Activated T-cell treated with anti-CD3 and anti-CD28 coated beads for 1 hour (primary cell): ENCODE results near the gene SPDYE4.

Experiments used
- DNase-seq: peaks from one replicate; pipeline ENCODE4 v3.0.0-alpha.2; 2020; ENCODE audit warnings: low read depth

Gene SPDYE4

GRCh38 chr17:8711291-8711690 is 47.1 kb downstream of the SPDYE4 start:
- no peak for DNase-seq

- DNase-seq, result no peak
Observed at GRCh38 chr17:8710813-8711212, 47.5 kb downstream of the SPDYE4 start.

- no peak for DNase-seq
Observed at GRCh38 chr17:8709006-8709405, 49.3 kb downstream of the SPDYE4 start.

GRCh38 chr17:8708025-8708461 is 50.3 kb downstream of the SPDYE4 start:
- DNase-seq, result no peak

GRCh38 chr17:8707332-8708024 is 50.9 kb downstream of the SPDYE4 start:
- no peak for DNase-seq

- no peak for DNase-seq
Observed at GRCh38 chr17:8706431-8706830, 51.9 kb downstream of the SPDYE4 start.

- no peak for DNase-seq
Observed at GRCh38 chr17:8705427-8705826, 52.9 kb downstream of the SPDYE4 start.

GRCh38 chr17:8703001-8703400 is 55.3 kb downstream of the SPDYE4 start:
- DNase-seq, result no peak

GRCh38 chr17:8701754-8702153 is 56.6 kb downstream of the SPDYE4 start:
- no peak for DNase-seq

- DNase-seq, result no peak
Observed at GRCh38 chr17:8701221-8701620, 57.1 kb downstream of the SPDYE4 start.
